NCI-H2227 treated with DMSO at 0.1 percent for 48 hours (cell line): ENCODE results near the gene SLC4A7.

Experiments
- DNase-seq: peaks from one replicate; lab custom pipeline; 2025; lab: John Stamatoyannopoulos, UW

The SLC4A7 gene

DNA sequence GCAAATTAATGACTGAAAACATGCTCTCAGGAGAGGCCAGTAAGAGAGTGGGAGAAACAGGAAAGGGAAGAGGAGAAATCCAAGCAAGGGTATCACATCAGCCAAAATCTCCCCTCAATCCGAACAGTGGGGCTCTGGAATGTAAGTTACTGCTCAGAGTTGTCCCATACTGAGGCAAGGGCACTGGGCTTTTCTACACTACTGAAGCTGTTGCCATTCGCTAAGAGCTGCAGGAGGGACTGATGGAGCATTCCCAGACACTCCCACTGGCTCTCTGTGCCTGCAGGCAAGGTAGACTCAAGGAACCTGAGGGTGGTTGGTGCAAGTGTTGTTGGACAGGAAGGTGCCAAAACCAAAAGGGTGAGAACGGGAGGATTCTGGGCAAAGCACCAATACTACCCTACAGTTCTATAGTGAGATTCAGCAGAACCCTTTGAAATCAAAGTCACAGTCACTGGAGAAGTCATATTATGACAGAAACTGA is 161.1 kb downstream of the SLC4A7 start:
- no peak for DNase-seq
